Left forelimb (tissue), 1 donor: ENCODE data around the gene PPP1R13B.

Source experiments
- DNase-seq: peaks from one replicate; pipeline ENCODE4 v3.0.0-alpha.2; 2018; ENCODE audit warnings: low spot score

PPP1R13B gene

DNA sequence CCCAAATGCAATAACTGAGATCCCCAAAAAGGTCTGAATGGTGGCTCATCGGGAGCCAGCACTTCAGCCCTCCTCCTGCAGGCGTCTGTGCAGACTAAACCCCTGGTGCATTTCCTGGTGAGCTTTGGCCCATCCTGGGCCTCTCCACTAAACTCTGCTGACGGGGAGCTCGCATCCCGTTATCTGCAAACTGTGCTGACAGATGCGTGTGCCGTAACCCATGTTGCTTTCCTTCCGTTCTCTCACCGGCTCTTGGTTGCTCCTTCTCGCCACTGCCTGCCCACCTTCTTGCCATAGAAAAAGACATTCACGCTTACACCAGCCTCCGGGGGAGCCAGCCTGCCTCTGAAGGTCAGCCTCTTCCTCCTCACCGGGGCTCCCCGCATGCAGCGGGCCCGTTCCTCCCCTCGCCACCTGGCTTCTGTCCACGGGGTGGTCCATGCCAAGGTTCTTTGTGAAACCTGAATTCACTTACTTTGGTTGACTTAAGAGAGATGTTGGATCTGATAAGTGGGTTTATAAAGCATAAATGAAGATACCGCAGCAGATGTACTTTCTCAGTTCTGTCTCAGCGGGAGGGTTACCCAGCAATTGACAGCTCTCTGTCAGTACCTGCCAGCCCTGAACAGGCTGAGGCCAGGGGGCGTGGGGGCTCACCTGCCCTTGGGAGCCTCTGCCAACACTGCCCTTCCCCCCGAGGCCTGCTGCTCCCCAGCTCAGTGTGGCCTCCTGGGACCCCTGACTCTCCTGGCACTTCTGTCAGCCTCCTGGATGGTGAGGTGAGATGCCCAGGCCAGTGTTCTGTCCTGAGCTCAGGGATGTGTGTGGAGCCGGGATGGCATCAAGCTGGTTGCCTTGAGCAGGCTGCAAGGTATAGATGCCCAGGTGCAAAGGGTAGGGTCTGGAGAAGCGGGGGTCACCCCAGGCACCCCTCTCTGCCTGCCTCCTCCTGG lies 117.6 kb downstream of the PPP1R13B start:
- no peak for DNase-seq

DNA sequence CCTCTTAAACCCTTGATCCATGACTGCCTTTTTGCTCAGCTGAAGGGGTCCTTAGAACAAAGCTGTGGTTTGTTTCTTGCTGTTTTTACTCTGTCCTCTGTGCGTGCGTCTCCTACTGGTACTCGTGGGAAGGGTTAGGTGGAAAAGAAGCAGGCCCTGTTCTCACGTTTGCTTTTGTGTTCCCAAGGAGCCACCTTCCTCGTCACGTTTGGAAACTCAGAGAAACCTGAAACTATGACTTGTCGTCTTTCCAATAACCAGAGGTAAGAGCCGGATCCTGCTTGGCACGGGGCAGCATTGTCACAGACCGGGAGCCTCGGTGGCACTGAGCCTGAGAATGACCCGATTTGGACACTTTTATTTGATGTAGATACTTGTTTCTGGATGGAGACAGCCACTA lies 118.7 kb downstream of the PPP1R13B start:
- no peak for DNase-seq

DNA sequence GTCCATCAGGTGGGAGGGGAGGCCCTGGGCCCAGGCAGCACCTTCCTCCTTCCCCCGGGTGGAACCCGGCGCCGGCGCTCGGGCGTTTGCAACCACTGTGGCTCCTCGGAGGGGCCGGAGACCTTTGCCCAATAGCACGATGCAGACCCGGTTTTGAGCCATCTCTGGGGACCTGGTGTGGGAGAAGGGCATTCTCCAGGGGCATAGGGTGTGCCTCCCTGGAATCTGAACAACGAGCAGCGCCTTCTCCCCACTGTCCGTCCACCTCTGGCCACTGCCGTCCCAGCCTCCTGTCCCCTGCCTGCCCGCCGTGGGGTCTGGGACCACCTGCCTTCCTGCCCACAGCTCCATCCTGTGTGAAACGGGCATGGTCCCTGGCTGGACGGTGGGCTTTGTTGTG lies 119.2 kb downstream of the PPP1R13B start:
- no peak for DNase-seq

DNA sequence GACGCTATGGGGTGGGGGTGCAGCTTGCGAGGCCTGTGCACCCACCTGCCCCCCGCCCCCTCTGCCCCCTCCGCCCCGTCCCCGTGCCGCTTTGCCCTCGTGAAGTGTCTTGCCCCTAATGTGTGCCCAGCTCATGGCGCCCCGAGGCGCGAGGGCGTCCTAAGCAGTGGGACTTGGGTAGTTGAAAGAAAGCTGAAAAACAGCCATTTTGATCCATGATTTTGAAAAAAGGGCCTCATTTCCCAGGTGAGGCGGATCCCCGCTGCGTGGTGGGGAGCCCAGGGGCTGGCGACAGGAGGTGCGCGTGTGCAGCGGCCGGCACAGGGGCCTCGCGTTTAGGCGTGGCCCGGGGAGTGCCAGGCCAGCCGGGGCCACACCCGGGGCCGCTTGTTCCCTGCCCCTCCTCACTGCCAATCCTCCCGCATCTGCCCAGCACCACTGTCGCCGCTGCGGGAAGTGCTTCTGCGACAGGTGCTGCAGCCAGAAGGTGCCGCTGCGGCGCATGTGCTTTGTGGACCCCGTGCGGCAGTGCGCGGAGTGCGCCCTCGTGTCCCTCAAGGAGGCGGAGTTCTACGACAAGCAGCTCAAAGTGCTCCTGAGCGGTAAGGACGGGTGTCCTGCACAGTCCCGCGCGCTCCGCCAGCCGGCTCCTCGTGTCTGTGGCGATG lies 119.9 kb downstream of the PPP1R13B start:
- DNase-seq: no peak

DNA sequence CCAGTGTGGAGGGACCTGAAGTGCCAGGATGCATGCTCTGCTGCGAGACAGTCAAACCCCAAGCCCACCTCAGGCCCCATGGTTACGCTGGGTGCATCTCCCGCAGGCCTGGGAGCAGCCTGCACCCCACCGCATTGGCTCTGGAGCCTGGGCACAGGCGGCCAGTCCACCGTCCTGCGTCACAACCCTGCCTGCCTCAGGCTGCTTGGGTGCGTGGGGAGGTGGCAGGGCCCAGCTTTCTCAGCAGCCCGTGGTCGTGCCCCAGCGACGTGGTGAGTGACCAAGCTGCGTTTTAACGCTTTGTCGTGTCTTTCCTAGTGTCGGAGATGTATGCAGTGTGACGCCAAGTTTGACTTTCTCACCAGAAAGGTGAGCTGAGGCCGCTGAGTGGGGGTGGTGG lies 120.9 kb downstream of the PPP1R13B start:
- no peak for DNase-seq

DNA sequence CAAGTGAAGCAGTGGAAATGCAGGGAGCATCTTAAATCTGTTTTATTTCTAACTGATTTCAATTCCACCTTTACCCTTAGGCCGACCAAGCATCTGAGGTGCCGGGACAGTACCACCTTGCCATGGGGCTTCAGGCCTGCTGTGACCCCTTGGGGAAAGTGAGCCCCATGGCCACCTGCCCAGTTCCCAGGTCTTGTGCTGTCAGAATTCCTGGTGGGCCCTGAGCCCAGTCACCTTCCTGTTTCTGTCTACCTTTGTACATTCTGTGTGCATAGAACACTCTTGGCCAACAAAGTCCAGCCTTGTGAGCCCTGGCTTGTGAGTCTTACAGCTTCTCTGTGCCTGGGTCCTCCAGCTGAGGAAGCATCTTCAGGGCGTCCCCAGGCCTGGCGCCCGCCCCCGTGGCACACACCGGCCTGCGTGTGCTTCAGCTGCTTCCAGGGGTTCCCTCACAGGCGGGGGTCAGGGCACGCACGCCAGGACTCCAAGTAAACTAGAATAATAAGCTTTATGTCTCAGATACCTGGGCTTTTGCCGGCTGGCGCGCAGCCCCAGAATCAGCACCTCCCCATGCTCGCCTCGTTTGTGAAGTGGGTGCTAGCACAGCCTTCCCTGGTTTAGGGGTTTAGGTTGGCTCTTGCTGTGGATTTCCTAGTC lies 121.5 kb downstream of the PPP1R13B start:
- DNase-seq: no peak

DNA sequence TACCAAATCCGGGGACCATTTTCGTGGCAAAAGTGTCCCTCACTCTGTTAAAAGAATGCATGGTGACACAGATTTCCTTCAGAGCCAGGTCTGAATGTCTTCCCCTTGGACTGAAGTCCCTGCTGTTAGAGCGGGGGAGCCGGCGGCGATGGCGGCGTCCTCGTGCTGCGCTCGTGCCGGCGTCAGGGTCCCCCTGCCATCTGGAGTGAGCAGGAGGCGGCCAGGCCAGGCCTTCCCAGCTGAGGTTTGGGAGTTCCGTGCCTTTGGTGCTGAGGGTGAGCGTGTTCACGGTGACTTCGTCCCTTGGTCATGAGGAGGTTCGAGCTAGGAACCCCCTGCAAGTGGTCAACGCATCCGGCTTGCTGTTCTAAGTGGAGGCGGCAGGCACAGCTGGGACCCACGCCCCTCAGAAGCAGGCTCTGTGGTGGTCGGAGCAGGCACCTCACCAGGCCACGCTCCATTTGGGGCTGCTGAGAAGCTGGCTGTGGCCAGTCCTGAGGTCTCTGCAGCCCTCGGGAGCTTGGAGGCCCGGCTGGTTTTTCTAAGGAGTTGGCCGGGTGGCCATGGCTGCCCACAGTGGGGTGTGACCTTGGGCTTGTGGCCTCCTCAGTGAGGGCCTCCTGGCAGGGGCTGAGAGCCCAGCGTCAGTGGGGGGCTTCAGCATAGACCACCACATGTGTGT lies 122.2 kb downstream of the PPP1R13B start:
- no peak for DNase-seq

DNA sequence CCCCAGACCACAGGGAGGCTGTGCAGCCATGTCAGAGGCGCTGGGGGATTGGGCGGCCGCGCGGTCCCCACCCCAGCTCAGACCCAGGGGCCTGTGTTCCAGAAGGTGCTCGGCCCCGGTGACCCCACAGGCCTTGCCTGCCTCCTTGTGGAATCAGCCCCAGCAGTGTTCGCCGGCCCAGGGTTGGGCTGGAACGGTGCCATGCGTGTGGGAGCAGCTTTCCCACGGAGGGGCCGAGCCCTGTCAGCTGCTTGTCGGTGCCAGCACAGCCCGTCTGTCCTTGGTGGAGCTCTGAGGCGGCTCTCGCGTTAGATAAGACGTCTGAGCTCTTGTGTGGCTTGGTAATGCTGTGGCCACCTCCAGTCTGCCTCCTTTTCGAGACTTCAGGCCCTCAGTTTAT lies 123.3 kb downstream of the PPP1R13B start:
- no peak for DNase-seq

DNA sequence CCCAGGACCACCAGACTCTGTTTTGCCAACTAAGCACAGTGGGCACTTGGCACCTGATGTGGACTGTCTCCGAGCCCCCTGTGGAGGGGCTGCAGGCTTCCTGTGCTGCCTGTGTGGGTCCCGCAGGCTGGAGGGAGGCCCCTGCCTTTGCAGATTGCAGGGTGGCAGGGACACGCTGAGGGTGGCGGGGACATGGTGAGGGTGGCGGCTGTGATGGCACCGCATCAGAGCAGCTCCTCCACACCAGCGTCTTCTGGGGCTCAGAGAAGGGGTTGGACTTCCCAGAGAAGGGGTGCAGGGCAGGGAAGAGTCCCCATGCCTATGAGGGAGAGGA lies 123.7 kb downstream of the PPP1R13B start:
- DNase-seq: no peak

DNA sequence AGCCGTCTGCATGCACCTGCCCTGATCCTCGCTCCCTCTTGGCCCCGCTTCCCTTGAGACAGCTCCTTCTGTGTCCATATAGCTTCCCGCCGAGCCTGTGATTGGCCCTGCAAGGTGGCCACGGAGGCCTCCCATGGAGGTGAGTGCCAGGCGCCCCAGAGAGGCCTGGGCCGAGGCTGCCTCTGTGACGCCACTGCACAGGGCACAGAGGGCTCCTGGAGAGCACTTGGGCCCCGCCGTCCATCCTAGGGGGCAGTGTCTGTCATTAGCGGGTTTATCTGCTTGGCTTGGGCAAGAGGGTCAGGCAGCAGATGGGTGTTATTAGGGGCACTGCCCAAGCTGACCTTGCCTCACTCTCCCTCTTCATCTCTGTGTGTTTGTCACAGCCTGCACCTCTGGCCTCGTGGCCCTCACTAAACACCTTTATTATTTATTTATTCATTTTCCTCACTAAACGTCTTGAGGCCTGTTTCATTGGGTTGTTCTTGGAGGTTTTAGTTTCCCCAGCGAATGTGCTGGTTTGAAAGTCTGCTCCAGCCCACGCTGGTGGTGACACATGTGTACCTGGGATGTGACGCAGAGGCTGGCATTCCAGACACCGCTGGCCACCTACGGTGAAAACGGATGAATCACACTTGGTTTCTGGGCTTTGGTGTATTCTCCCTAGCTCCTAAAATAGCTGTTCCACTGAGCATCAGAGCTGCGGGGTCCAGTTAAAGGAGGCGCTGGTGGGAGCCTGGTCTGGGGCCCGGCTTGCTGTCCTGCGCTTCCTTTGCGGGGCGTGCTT lies 125.8 kb downstream of the PPP1R13B start:
- no peak for DNase-seq

DNA sequence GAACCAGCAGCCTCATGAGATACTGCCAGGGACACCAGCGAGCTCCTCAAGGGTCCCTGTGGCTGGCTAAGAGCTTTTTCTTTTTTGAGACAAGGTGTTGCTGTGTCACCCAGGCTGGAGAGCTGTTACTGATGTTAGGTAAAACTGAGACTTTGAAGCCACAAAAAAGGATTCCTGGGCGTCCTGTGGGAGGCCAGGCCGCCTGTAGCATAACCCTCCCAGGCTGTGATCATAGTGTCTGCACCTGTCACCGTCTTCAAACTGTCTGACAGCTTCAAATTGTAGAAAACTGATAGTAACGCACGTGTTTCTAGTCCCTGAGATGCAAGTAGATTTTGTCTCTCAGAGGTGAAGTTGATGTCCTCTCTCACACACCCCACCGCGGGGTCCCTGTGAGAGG lies 127.6 kb downstream of the PPP1R13B start:
- no peak for DNase-seq

DNA sequence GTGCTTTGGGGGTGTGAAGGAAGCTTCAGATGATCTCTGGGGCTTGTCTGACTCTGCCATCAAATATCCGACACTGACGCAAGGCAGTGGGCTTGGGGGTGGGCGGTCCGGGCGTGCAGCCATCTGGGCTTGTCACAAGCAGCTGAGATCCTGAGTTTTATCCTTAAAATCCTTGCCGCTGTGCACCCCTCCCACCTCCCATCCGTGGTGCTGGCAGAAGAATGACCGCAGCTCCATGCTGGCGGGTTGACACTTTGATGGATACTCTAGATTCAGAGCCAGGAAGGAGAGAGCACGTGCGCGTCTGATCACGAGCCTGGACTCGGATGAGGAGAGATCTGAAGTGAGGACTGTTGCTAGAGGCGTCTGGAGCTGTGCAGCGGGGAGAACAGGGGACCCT lies 128.8 kb downstream of the PPP1R13B start:
- no peak for DNase-seq

DNA sequence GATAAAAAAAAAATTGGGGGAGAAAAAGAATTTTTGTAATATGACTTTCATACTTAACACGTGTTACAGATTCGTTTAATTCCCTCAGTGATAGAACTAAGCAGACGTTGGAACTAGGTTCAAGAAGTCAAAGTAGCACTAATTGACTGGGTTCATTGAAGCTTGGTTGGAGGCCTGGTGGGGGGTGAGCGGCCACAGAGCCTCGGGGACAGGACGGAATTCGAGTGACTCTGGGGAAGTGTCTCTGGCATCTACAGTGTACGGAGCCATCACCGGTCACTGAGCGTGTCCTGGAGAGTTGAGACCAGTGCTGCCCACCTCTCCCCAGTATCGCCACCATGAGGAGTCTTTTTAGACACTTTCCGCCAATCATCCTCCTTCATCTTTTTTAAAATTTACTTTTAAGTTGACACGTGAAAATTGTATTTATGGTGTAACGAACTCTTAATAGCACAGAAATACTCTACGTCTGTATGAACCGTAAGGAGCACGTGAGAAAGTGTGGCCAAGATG lies 130.4 kb downstream of the PPP1R13B start:
- DNase-seq: no peak

DNA sequence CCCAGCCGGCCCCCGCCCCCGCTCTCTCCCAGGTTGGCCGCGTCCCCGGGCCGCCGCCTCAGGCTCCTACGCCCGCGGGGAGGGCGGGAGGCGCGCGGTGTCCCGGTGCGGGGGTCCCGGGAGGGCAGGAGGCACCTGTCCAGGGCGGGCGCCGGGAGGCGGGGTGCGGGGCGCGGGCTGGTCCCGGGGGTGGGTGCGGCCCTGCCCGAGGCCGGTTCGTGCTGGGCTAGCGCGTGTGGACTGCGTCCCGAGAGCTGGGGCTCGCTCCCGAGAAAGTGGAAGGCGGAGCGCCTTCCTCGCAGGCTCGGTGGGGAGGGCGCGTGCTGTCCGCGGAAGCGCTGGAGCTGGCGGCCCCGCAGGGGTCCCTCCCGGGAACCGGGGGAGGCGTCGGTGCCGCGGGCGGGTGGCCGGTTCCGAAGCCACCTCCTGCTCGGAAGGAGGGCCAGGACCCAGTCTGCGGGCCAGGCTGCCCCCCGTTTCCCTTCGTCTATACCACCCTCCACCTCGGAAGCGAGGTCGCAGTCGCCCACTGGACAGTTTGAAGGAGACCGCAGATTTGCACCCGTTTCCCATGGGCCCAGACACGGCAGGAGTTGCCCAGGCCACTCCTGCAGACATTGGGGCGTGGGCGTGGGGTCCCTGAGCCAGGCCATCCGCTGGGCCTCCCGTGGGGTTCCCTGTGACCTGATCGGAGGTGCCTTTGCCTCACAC lies 131.1 kb downstream of the PPP1R13B start:
- DNase-seq: no peak

DNA sequence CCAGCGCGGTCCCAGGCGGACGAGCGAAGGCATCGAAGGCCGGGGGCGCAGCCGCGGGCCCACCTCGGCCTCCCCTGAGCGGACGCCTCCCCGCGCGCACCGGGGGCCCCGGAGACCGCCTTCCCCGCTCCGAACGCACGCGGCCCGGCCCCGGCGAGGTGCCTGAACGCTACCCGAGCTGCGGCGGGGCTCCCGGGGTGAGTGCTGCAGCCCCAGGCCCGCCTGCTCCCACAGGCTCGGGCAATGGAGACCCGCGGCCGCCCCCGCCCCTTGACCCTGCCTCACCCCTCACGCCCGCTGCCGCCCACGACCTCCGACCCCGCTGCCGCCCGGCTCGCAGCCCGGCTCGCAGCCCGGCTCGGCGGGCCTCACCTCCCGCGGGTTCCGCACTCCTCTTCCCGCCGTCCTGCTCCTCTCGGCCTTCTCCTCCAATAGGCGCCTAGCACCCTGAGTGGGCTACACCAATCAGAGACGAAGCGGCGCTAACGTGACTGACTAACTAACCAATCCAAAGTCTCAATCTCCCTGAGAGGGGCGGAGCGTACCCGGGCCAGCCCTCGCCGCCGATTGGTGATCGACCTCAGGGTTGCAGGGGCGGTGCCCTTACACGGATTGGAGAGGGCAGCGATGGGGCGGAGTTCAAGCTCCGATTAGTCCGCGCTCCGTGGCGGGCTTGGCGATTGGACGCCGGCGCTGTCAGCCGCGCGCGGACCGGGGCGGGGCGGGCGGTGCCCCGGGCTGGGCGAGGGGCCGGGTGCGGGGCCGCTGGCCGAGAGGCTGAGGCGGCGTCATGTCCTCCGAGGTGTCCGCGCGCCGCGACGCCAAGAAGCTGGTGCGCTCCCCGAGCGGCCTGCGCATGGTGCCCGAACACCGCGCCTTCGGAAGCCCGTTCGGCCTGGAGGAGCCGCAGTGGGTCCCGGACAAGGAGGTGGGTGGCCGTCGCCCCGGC lies 132.0 kb downstream of the PPP1R13B start, which contains the start of the genes XRCC3 and ZFYVE21:
Gene XRCC3, minus strand, starts transcription at position 400 of the 949 bp plus-strand sequence. CDS start 4,364 bp downstream, outside the sequence.
Gene ZFYVE21, plus strand, starts transcription at position 759 of the 949 bp plus-strand sequence. Its CDS starts 32 bp downstream, at position 791.
- DNase-seq: peak; percentile 100

DNA sequence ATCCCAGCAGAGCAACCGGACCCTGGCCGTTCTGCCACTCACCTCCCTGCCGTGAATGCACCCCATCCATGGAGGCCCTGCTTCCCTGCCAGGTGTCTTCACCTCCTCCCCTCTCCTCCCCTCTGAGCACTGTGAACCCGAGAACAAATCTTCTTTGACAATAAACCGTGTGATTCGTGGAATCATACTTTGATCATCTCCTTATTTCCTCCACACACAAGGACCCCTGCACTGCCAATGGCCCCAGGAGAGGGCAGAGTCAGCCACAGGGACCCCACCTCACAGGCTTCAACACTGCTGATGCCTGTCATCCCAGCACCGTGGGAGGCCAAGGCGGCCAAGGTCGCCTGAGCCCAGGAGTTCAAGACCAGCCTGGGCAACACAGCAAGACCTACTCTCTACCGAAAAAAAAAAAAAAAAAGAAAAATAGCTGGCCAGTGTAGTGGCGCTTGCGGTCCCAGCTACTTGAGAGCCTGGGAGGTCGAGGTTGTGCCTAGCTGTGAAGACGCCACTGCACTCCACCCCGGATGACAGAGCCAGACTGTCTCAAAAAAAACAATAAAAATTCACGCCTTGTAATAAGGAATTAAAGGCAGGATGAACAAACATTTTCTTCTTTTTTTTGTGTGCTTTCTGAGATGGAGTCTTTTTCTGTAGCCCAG lies 133.2 kb downstream of the PPP1R13B start:
- DNase-seq: no peak

DNA sequence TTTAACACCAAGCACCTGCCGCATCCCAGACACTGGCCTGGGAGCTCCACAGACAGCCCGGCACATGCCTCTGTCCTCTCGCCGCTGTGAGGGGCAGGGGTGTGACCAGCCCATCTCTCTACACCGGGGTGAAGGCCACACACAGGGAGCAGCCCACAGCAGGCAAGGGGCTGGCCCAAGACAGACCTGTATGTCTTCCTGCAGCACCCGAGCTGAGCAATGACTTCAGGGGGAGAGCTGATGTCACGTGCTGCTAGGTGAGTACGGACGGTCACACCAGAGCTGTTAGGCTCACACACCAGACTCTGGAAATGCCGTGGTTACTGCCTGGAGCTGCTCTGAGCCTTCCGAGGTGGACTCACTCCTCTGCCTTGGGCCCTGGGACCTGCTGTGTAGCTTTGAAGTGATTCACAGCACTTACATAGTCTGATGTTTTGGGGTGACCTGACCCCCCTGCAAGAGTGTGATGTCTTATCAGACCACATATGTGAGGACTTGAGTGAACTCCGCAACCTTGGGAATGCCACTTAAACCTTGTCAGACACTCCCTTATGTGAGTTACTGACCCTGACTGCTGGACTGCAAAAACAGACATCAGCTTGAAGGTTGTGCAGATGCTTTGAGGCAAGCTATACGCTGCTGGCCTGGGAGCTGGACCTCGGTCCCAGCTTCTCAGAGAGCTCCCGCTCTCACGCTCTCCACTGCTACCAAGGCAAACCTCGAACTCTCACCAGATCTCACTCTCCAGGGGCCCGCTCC lies 133.9 kb downstream of the PPP1R13B start:
- DNase-seq: no peak
